PC-3 (cell line): Measurements from ENCODE around the gene MYCL.
"Not testable (repeated sequence)": the region's sequence is repeated elsewhere in the genome, so short reads cannot be mapped to it uniquely, and the experiment has no call there.

Experiments used
- CTCF ChIP-seq: fragments of 300-600 bp; sonication (generic); conservative IDR thresholded peaks from 2 replicates; pipeline ENCODE4 v1.5.1; 2017; ENCODE audit warnings: antibody characterized with exemption, low read depth, mild to moderate bottlenecking, low read length
- EZH2 ChIP-seq: fragments of 300-600 bp; sonication (generic); IDR thresholded peaks from one replicate; pipeline ENCODE4 v1.6.1; 2017; ENCODE audit warnings: antibody characterized with exemption, mild to moderate bottlenecking, low read length; ENCODE audit not compliant: unreplicated experiment
- EZH2phosphoT487 ChIP-seq: fragments of 300-600 bp; sonication (generic); IDR thresholded peaks from 2 replicates; pipeline ENCODE4 v1.6.1; 2018; ENCODE audit warnings: mild to moderate bottlenecking, antibody characterized with exemption, low read length, borderline replicate concordance

- TF ChIP-seq CTCF, EZH2, EZH2phosphoT487: not testable (repeated sequence)
Observed at GRCh38 chr1:39869538-39870112, 32.1 kb downstream of the MYCL start.
